AG09319 (cell line): Measurements from ENCODE around the gene MAPK8IP2.

ENCODE experiments used
- DNase-seq: peaks from one replicate; pipeline ENCODE4 v3.0.0-alpha.2; 2010; ENCODE audit warnings: low read depth; ENCODE audit errors: extremely low read depth
- TF ChIP-seq, protein P1 (sequence below): IDR thresholded peaks from 2 replicates; pipeline ENCODE4 v1.5.1; 2011; ENCODE audit warnings: low read depth, mild to moderate bottlenecking, inconsistent platforms, low read length, moderate library complexity

The MAPK8IP2 gene

DNA sequence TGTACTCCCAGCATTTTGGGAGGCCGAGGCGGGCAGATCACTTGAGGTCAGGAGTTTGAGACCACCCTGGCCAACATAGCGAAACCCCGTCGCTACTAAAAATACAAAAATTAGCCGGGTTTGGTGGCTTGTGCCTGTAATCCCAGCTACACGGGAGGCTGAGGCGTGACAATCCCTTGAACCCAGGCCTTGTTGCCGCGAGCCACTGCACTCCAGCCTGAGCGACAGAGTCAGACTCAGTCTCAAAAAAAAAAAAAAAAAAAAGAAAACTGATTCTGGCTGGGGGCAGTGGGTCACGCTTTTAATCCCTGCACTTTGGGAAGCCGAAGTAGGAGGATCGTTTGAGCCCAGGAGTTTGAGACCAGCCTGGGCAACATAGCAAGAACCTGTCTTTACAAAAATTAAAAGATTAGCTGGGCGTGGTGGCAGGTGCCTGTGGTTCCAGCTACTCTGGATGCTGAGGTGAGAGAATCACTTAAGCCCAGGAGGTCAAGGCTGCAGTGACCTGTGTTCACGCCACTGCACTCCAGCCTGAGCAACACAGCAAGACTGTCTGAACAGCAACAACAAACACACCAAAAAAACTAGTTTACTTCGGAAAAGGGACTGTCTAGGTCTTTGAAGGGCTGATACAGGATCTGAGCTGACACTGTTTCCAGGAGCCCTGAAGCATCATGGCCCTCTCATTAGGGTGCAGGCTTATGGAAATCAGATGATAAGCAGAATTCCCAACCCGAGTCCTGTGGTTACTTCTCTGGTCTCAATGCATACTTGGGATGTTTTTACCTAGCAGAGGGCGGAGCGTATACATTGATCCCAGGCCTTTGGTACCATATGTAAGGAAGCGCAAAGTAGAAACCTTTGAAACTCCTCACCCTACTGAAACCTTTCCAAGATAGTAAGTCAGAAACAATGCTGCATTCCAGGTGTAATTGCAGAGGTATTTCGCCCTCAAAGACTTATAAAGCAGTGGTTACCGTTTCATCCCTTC, 16.2 kb upstream of the MAPK8IP2 start:
- TF ChIP-seq, protein P1, sequence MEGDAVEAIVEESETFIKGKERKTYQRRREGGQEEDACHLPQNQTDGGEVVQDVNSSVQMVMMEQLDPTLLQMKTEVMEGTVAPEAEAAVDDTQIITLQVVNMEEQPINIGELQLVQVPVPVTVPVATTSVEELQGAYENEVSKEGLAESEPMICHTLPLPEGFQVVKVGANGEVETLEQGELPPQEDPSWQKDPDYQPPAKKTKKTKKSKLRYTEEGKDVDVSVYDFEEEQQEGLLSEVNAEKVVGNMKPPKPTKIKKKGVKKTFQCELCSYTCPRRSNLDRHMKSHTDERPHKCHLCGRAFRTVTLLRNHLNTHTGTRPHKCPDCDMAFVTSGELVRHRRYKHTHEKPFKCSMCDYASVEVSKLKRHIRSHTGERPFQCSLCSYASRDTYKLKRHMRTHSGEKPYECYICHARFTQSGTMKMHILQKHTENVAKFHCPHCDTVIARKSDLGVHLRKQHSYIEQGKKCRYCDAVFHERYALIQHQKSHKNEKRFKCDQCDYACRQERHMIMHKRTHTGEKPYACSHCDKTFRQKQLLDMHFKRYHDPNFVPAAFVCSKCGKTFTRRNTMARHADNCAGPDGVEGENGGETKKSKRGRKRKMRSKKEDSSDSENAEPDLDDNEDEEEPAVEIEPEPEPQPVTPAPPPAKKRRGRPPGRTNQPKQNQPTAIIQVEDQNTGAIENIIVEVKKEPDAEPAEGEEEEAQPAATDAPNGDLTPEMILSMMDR: no peak

DNA sequence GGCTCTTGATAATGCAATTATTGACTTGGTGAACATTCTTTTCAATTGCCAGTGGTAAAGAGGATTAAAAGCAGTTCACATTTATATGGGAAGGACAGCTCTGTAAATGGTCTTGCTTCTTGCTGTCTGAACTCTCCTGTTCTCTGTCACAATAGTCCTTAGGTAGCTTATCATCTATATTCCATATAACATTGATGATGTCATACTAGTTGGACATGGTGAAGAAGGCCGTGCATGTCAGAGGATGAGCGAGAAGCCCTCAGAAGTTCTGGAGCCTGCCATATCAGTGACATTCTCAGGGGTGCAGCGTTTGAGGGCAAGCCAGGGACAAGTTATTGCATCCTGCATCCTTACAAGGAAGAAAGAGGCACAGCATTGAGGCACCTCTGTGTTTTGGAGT, 15.4 kb upstream of the MAPK8IP2 start:
- no peak for DNase-seq
- TF ChIP-seq, protein P1: no peak

More for the DNA sequence above, 16.2 kb upstream of the MAPK8IP2 start:
- DNase-seq: no peak

DNA sequence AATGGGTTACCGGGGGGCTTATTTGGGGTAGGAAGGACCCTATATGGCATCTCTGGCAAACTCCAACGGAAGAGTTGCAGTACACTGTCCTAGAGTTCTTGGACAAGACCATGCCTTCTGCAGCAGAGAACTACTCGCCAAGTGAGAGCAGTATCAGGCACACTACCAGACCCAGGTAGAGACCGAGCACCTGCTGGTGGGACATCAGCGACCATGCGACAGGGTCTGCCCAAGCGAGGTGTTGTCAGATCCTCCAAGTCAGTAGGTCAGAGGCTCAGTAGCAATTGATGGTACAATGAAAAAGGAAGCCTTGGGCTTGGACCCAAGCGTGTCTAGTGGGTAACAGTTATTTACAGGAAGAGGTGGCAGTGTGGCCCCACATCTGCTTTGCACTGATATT, 14.8 kb upstream of the MAPK8IP2 start:
- DNase-seq: no peak
- TF ChIP-seq, protein P1: no peak

DNA sequence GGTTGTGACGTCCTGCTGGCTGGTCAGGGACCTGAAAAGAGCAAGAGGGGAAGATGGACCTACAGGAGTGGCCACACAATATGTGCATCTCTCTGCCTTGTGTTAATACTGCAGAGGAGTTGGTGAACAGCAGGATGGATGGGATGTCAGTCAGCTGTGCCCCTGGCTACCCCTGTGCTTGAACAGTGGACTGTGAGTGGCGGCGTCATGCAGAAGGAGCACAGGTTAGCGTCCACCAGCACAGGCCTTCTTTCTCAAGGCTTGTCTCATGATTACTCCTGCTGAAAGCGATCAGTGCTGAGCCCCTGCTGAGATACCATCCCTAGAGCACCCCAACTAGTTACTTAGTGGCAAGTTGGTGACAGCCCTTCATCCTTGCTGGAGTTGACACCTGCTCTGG, 14.2 kb upstream of the MAPK8IP2 start:
- no peak for DNase-seq
- TF ChIP-seq, protein P1: no peak

DNA sequence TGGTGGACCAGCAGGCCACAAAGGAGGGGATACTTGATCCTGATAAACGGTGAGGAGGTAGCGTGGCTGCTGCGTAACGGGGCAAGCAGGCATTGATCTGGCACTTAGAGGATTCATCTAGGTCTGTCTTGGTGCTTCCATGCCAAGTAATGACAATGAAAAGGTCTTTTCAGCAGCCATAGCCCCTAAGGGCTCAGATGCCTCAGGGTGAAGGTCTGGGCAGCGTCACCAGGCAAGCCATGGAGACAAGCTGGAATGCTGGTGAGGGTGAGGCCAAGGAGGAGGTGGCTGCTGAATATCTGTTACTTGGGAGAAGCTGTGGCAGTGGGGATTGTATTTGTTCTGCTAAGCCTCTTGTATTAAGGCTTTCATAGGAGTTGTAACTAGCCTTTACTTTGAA, 13.2 kb upstream of the MAPK8IP2 start:
- TF ChIP-seq, protein P1: no peak
- DNase-seq: no peak

DNA sequence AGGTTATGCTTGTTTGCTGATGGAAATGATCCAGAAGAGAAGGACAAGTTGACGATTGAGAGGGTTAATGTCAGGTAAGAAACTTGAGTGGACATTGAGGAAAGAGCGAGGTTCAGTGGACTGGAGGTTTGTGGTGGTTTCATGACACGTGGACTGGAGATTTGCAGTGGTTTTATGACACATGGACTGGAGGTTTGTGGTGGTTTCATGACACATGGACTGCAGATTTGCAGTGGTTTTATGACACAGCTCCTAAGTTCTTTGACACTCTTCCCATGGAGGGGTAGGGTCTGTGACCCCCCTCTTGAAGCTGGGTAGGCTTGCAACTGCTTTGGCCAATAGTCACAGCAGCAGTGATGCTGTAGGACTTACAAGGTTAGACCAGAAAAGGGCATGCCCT, 5.4 kb upstream of the MAPK8IP2 start:
- TF ChIP-seq, protein P1: no peak
- DNase-seq: no peak

DNA sequence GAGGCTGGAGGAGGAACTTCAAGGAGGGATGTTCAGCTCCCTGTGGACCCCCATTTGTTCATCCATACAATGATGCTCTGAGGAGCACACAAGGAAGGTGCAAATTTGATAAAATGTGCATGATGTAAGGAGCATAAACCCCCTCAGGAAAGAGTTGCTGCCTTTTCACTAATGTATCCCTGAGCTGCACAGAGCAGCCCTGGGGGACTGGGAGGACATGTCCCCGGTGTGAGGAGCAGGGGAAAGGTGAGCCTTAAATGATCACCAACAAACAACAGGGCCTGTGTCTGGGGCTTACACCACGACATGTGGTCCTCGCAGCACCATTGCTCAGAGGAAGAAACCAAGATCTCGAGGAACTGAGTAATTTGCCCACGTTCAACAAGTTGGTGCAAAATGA, 3.5 kb upstream of the MAPK8IP2 start:
- TF ChIP-seq, protein P1: no peak

More for the DNA sequence above, 3.5 kb upstream of the MAPK8IP2 start:
- DNase-seq: no peak
